HEK293T (cell line): ENCODE results near the gene EPHB2.

Experiments
- CTCF ChIA-PET: fragments of 350-600 bp; formaldehyde crosslinking; extraction: SDS; loops from one replicate; lab custom pipeline; 2021; ENCODE audit warnings: antibody characterized with exemption, inconsistent platforms; lab: Yijun Ruan, JAX
- POLR2A ChIA-PET: fragments of 350-600 bp; formaldehyde crosslinking; extraction: SDS; loops from one replicate; lab custom pipeline; 2020; ENCODE audit warnings: antibody characterized with exemption, inconsistent platforms; lab: Yijun Ruan, JAX
- DNase-seq: peaks from one replicate; pipeline ENCODE4 v3.0.0; 2012; ENCODE audit warnings: mixed read lengths; ENCODE audit errors: extremely low spot score
- ARNT ChIP-seq: fragments of 450-650 bp; IDR thresholded peaks from 2 replicates; pipeline ENCODE4 v1.6.1; 2017; ENCODE audit warnings: mild to moderate bottlenecking
- BHLHE40 ChIP-seq: fragments of 450-650 bp; IDR thresholded peaks from 2 replicates; pipeline ENCODE4 v1.6.1; 2016; ENCODE audit warnings: mild to moderate bottlenecking, moderate library complexity, borderline replicate concordance
- CTBP1 ChIP-seq: fragments of 450-650 bp; IDR thresholded peaks from 2 replicates; pipeline ENCODE4 v1.6.1; 2016; ENCODE audit warnings: borderline replicate concordance
- ELF4 ChIP-seq: fragments of 450-650 bp; IDR thresholded peaks from 2 replicates; pipeline ENCODE4 v1.6.1; 2017; ENCODE audit warnings: antibody characterized with exemption
- FOXA1 ChIP-seq: fragments of 450-650 bp; IDR thresholded peaks from 2 replicates; pipeline ENCODE4 v1.6.1; 2016; ENCODE audit warnings: mild to moderate bottlenecking
- FOXK2 ChIP-seq: fragments of 450-650 bp; IDR thresholded peaks from 2 replicates; pipeline ENCODE4 v1.6.1; 2016; ENCODE audit warnings: mild to moderate bottlenecking
- FOXM1 ChIP-seq: fragments of 450-650 bp; IDR thresholded peaks from 2 replicates; pipeline ENCODE4 v1.6.1; 2017; ENCODE audit warnings: mild to moderate bottlenecking, borderline replicate concordance
- HDGF ChIP-seq: fragments of 450-650 bp; IDR thresholded peaks from 2 replicates; pipeline ENCODE4 v1.6.1; 2017; ENCODE audit warnings: antibody characterized with exemption, borderline replicate concordance
- L3MBTL2 ChIP-seq: fragments of 450-650 bp; conservative IDR thresholded peaks from 2 replicates; pipeline ENCODE4 v1.6.1; 2016; ENCODE audit warnings: mild to moderate bottlenecking
- LEF1 ChIP-seq: fragments of 450-650 bp; IDR thresholded peaks from 2 replicates; pipeline ENCODE4 v1.6.1; 2017; ENCODE audit warnings: mild to moderate bottlenecking, borderline replicate concordance
- NFRKB ChIP-seq: fragments of 450-650 bp; IDR thresholded peaks from 2 replicates; pipeline ENCODE4 v1.6.1; 2016; ENCODE audit warnings: mild to moderate bottlenecking, moderate library complexity
- SP1 ChIP-seq: fragments of 450-650 bp; IDR thresholded peaks from 2 replicates; pipeline ENCODE4 v1.6.1; 2017
- SUZ12 ChIP-seq: fragments of 450-650 bp; IDR thresholded peaks from 2 replicates; pipeline ENCODE4 v1.6.1; 2016; ENCODE audit warnings: mild to moderate bottlenecking
- TARDBP ChIP-seq: fragments of 450-650 bp; IDR thresholded peaks from 2 replicates; pipeline ENCODE4 v1.6.1; 2016
- ZNF384 ChIP-seq: fragments of 450-650 bp; IDR thresholded peaks from 2 replicates; pipeline ENCODE4 v1.6.1; 2016
- TF ChIP-seq, protein P1 (sequence below): fragments of 450-650 bp; IDR thresholded peaks from 2 replicates; pipeline ENCODE4 v1.6.1; 2016

The EPHB2 gene

DNA sequence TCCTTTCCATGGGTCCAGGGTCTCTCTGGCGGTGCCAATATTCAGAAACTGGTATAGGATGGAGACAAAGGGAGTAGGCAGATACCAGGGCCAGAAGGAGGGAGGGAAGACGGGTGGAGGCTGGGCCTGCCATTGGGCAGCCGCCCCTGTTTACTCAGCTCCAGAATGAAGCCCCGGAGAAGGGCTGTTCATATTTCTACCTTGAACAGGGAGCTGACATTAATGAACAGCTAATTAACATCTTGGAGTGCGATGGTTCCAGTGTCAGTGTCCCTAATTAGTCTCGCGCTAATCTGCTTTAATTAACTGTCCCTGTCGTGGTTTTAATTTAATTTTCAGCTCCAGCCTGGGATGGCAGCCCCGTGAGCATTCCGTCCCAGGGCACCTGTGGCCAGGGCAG, 113.8 kb downstream of the EPHB2 start:
- no peak for TF ChIP-seq NFRKB
- no peak for TF ChIP-seq FOXA1
- no peak for TF ChIP-seq LEF1
- TF ChIP-seq TARDBP, result no peak
- no peak for TF ChIP-seq HDGF
- TF ChIP-seq L3MBTL2, result no peak
- TF ChIP-seq ELF4, result no peak
- no peak for TF ChIP-seq ARNT
- no peak for TF ChIP-seq ZNF384
- no peak for TF ChIP-seq FOXK2
- ChIA-PET CTCF (no interaction called here), POLR2A (no interaction called here)
- DNase-seq, result no peak

DNA sequence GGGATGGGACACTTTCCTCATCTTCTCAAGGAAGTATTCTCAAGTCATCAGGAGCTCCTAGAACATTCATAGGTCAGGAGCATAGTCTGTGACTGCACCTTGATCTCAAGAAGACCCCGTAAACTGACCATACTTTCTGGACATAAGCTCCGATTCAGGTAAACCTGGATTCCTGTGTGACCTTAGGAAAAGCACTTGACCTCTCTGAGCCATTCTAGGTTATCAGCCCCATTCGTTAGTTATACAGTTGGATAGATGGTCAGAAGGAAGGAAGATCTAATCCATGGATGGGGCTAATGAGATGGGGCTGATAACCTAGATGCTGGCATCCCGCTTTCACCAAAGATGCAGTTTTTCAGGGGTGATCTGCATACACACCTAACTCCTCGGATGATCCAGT, 114.3 kb downstream of the EPHB2 start:
- TF ChIP-seq FOXM1 (no peak), NFRKB (no peak), ZNF384 (no peak), SP1 (no peak), TARDBP (no peak), LEF1 (no peak), FOXA1 (no peak), SUZ12 (no peak), FOXK2 (no peak), BHLHE40 (no peak), L3MBTL2 (no peak), HDGF (no peak)
- TF ChIP-seq, protein P1, sequence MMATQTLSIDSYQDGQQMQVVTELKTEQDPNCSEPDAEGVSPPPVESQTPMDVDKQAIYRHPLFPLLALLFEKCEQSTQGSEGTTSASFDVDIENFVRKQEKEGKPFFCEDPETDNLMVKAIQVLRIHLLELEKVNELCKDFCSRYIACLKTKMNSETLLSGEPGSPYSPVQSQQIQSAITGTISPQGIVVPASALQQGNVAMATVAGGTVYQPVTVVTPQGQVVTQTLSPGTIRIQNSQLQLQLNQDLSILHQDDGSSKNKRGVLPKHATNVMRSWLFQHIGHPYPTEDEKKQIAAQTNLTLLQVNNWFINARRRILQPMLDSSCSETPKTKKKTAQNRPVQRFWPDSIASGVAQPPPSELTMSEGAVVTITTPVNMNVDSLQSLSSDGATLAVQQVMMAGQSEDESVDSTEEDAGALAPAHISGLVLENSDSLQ, result no peak
- POLR2A ChIA-PET, result no interaction called here
- CTCF ChIA-PET, result no interaction called here
- no peak for DNase-seq

DNA sequence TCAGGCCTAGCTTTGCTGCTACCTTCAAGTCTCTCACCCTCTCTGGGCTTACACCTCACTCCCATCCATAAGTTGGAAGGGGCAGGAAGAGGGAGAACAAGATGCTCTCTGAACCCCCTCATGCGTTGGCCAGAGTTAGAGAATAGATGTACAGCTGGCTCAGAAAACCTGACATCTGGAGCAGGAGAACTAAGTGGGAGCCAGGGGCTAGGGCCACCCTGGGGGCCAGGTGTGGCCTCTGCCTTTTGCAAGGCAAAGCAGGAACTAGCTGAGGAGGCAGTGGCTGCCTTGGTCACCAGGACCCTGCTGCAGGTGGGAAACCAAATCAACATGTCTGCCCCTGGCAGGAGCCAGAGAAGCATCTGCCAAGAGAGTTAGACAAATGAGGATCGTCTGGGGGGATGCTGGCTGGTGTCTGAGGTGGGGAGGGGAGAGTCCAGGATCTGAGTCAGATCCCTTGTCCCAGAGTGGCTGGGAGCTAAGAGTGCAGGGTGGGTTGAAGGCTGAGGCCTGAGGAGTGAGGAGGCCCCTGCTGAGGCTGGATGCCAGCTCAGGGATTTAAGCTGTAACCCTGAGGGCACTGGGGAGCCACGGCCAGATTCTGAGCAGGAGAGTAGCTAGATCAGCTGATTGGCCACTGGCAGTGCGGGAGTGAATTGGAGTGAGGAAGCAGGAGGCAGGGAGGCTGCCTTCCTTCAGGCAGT, 115.0 kb downstream of the EPHB2 start:
- ChIA-PET POLR2A (no interaction called here), CTCF (no interaction called here)
- DNase-seq, result no peak
- TF ChIP-seq SUZ12 (no peak), SP1 (no peak), NFRKB (no peak), BHLHE40 (no peak), ZNF384 (no peak), FOXK2 (no peak), CTBP1 (no peak), TARDBP (no peak), LEF1 (no peak), FOXA1 (no peak), ARNT (no peak), L3MBTL2 (no peak), FOXM1 (no peak), ELF4 (no peak), HDGF (no peak)
- TF ChIP-seq, protein P1, result no peak

DNA sequence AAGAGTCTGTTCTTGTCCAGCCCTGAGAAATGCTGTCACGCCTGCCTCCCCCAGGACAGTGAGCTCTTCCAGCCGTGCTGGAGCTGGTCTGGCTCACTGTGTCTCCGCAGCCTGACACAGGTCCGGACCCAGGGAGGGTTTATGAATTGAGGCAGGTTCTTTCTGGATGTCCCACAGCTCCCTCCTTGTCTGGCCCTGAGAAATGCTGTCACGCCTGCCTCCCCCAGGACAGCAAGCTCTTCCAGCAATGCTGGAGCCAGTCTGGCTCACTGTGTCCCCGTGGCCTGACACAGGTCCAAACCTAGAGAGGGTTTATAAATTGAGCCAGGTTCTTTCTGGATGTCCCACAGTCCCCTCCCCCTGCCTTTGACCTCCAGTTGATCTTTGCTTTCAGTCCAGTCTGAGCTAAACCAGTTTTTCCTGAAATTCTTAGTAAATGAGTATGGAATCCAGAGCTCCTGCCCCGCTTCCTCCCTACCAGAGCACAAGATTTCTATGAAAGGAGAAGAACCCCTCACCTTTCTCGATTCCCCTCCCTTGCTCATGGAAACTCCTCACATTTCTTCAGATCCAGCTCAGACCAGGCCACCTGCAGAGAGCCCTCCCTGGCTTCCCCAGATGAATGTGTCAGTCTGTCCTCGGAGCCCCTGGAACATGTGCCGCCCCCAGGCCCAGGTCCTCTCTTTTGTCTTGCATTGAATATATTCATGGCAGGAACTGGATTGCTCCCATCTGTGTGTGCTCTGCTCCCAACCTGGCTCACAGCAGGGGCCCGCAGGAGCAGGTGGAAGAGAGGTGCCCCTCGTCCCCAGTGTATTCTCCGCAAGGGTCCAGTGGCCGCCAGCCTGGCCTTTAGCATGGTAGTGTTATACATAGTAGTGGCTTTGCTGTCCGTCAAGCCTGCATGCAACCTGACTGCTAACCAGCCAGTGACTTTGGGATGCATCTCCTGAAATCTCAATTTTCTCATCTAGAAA, 116.3 kb downstream of the EPHB2 start:
- CTCF ChIA-PET, result no interaction called here
- DNase-seq, result no peak
- POLR2A ChIA-PET, result no interaction called here
- no peak for TF ChIP-seq NFRKB

DNA sequence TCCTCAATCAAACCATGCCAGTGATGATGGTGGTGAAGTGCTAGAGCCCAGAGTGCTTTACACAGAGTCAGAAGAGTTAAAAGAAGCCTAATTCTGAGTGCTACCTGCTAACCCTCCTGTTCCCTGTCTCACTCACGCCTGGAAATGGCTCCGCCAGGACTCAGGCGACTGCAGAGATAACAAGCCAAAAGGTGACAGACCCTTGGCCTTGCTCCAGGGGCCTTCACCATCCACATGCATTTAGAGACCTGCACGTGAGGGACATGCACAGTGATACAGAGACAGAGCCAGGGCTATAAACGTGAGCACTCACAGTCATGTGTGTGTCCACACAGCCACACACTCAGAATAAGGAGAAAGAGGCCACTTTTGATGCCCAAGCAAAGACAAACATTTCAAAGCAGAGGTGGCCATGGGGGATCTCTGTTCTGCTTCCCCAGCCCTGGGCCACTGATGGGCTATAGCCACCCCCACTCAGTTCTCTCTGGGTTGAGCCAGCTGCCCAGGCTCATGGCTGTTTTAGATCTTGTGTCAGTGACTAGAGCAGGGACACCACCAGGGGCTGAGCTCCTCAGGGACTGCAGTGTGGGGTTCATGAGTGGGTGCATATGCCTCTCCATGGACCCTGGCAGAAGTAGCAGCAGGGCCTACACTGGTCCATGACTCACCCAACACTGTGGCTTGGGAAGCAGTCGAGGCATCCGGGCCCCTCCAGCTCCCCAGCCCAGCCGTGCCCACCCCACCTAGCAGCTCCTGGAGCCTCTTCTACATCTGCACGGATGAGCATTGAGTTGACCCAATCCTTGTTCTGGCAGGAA, 117.2 kb downstream of the EPHB2 start:
- TF ChIP-seq FOXA1, result no peak
- no peak for TF ChIP-seq CTBP1
- ChIA-PET POLR2A (no interaction called here), CTCF (interaction anchor here (0.5 kb wide), 1 partner anchor 108 kb away, joined by 3 read pairs; no protein-coding TSS in a partner anchor)
- no peak for DNase-seq

DNA sequence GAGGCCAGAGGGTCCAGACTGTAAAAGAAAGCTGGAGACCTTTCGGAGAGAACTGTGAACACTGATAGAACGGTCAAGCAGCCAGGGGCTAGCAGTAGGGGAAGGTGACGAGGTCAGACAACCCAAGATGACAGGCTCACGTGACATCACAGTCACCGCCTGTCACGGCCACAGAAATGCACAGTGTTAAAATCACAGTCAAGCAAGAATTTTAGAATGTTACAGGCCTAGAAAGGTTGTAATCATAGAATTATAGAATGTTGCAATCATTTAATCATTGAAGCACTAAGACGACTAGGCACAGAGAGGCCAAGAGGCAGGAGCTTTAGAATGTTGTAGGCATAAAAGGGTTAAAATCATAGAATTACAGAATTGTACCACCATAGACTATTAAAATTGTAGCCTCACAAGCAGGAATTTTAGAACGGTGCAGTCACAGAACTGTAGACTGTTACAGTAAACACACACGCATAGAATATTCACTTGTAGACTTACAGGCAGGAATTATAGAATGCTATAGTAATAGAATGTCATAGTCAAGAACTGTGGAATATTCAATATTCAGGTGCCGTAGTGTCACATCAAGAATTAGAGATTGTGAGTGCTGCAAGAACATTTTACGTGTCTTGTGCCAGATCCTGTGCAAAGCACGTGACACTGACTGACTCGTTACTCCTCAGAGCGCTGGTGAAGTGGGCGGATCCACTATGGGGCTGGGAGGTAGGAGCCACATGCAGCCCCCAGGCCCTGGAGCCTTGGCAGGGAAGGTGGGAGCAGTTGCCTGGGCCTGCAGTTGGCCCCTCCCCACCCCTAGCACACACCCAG, 118.1 kb downstream of the EPHB2 start:
- ChIA-PET CTCF (interaction anchor here (0.5 kb wide), 1 partner anchor 108 kb away, joined by 3 read pairs; no protein-coding TSS in a partner anchor), POLR2A (no interaction called here)
- DNase-seq, result no peak
- TF ChIP-seq FOXK2 (no peak), SUZ12 (no peak), L3MBTL2 (no peak), FOXA1 (no peak), CTBP1 (no peak), FOXM1 (no peak), LEF1 (no peak)
- TF ChIP-seq, protein P1, result no peak
